HCT116 (cell line): Measurements from ENCODE around the gene RASSF5. TPM values are rescaled to one million over a fixed set of nuclear protein-coding genes. Genes with fewer than 3 reads are reported as not detected.

Experiments
- ATAC-seq: fragments of 200-7000 bp; cut with Tn5 transposase; 2 replicates; pipeline ENCODE4 v1.9.1; 2020; ENCODE audit warnings: mild to moderate bottlenecking, moderate library complexity
- BruUV-seq: library from RNA; stranded (reverse); fragments of 400-500 nt; replicated peaks from 2 replicates; lab custom pipeline; 2021; lab: Mats Ljungman, UMichigan
- CTCF ChIA-PET: fragments of 300-600 bp; sonication (Branson Sonifier 250); formaldehyde crosslinking; loops from one replicate; lab custom pipeline; 2021; ENCODE audit warnings: antibody characterized with exemption; lab: Charles Lee
- POLR2A ChIA-PET: fragments of 300-600, 350-600 bp; sonication (Branson Sonifier 250); formaldehyde crosslinking; loops from one replicate; lab custom pipeline; 2021; ENCODE audit warnings: antibody characterized with exemption; lab: Charles Lee
- RAD21 ChIA-PET, 2 experiments: fragments of 300-600 bp; sonication (Branson Sonifier 250); formaldehyde crosslinking; loops; one replicate each; lab custom pipeline; 2023; ENCODE audit warnings: low total read pairs in 2 of 2; ENCODE audit not compliant: uncharacterized antibody in 2 of 2, unreplicated experiment in 2 of 2, low non-redundant PET in 1 of 2; lab: Charles Lee
- DNase-seq: peaks from one replicate; pipeline ENCODE4 v3.0.0-alpha.2; 2010; ENCODE audit warnings: low read depth, low spot score
- H2AFZ ChIP-seq: fragments of 200-600 bp; shearing (Covaris generic), sonication (generic); 2 replicates; pipeline ENCODE4 v1.6.1; 2017; ENCODE audit warnings: low read depth, mixed run types, mixed read lengths, antibody characterized with exemption, low read length; ENCODE audit not compliant: poor library complexity, severe bottlenecking
- H3K27ac ChIP-seq: 2 replicates; pipeline ENCODE4 v1.5.1; 2012; ENCODE audit warnings: low read depth, low read length
- H3K27me3 ChIP-seq: fragments of 200-600 bp; sonication (generic); 2 replicates; pipeline ENCODE4 v1.6.1; 2016; ENCODE audit warnings: mixed run types, low read length, mixed read lengths; ENCODE audit not compliant: insufficient read depth
- H3K36me3 ChIP-seq, 2 experiments: fragments of 200-500 bp in 1 of 2; fragments of 200-600 bp in 1 of 2; sonication (Bioruptor generic) in 1 of 2; sonication (generic) in 1 of 2; 2 replicates each; pipeline versions ENCODE4 v1.5.1 to v1.6.1; 2014 to 2016; ENCODE audit warnings: low read length in 2 of 2, inconsistent platforms in 1 of 2, mixed read lengths in 1 of 2, mixed run types in 1 of 2; ENCODE audit not compliant: insufficient read depth in 2 of 2, control insufficient read depth in 1 of 2
- H3K4me1 ChIP-seq, 2 experiments: fragments of 200-600 bp in 1 of 2; sonication (generic) in 1 of 2; 2 replicates each; pipeline versions ENCODE4 v1.5.1 to v1.6.1; 2012 to 2017; ENCODE audit warnings: low read length in 2 of 2, inconsistent platforms in 1 of 2, mild to moderate bottlenecking in 1 of 2, mixed read lengths in 1 of 2, mixed run types in 1 of 2, moderate library complexity in 1 of 2; ENCODE audit not compliant: insufficient read depth in 2 of 2, control insufficient read depth in 1 of 2
- H3K4me2 ChIP-seq: fragments of 200-600 bp; sonication (generic); 2 replicates; pipeline ENCODE4 v1.6.1; 2017; ENCODE audit warnings: mixed run types, low read length, mixed read lengths
- H3K4me3 ChIP-seq, 2 experiments: fragments of 200-600 bp in 1 of 2; sonication (generic) in 1 of 2; replicated peaks in 1 of 2; 2 replicates each; pipeline ENCODE4 v1.5.1; 2011 to 2016; ENCODE audit warnings: low read length in 2 of 2, control low read depth in 1 of 2, low read depth in 1 of 2, mild to moderate bottlenecking in 1 of 2, mixed read lengths in 1 of 2, mixed run types in 1 of 2
- H3K79me2 ChIP-seq: fragments of 200-600 bp; sonication (generic); 2 replicates; pipeline ENCODE4 v1.6.1; 2017; ENCODE audit warnings: mild to moderate bottlenecking, mixed run types, low read length, moderate library complexity, mixed read lengths; ENCODE audit not compliant: insufficient read depth
- H3K9ac ChIP-seq: fragments of 200-600 bp; sonication (generic); 2 replicates; pipeline ENCODE4 v1.6.1; 2016; ENCODE audit warnings: low read length, mixed read lengths
- H3K9me2 ChIP-seq: fragments of 200-600 bp; sonication (generic), shearing (Covaris generic); 2 replicates; pipeline ENCODE4 v1.6.1; 2017; ENCODE audit warnings: mixed run types, mild to moderate bottlenecking, moderate library complexity; ENCODE audit not compliant: insufficient read depth
- H3K9me3 ChIP-seq, 2 experiments: fragments of 200-500 bp in 1 of 2; fragments of 200-600 bp in 1 of 2; sonication (Bioruptor generic) in 1 of 2; sonication (generic) in 1 of 2; 2 replicates each; pipeline ENCODE4 v1.6.1; 2014 to 2017; ENCODE audit warnings: low read length in 2 of 2, mixed read lengths in 2 of 2, inconsistent platforms in 1 of 2, low read depth in 1 of 2, mild to moderate bottlenecking in 1 of 2, mixed run types in 1 of 2, moderate library complexity in 1 of 2; ENCODE audit not compliant: control insufficient read depth in 1 of 2, insufficient read depth in 1 of 2
- H4K20me1 ChIP-seq: fragments of 200-600 bp; sonication (generic), shearing (Covaris generic); 2 replicates; pipeline ENCODE4 v1.6.1; 2017; ENCODE audit warnings: mixed run types, mild to moderate bottlenecking, moderate library complexity; ENCODE audit not compliant: insufficient read depth
- CEBPB ChIP-seq: IDR thresholded peaks from 2 replicates; pipeline ENCODE4 v1.6.1; 2012; ENCODE audit warnings: low read depth
- RAD21 ChIP-seq: IDR thresholded peaks from 2 replicates; pipeline ENCODE4 v1.6.1; 2012; ENCODE audit warnings: low read depth, mild to moderate bottlenecking
- SIN3A ChIP-seq: IDR thresholded peaks from 2 replicates; pipeline ENCODE4 v1.6.1; 2012; ENCODE audit warnings: low read depth
- ZFX ChIP-seq: fragments of 450-650 bp; IDR thresholded peaks from 2 replicates; pipeline ENCODE4 v1.6.1; 2017
- ZNF274 ChIP-seq: fragments of 200-500 bp; sonication (Bioruptor generic); IDR thresholded peaks from 2 replicates; pipeline ENCODE4 v1.6.1; 2014; ENCODE audit warnings: mild to moderate bottlenecking, low read depth, low read length, inconsistent platforms
- intact Hi-C: fragments of 100-400 bp; cut with micrococcal nuclease; formaldehyde crosslinking; loops from 2 replicates; pipeline ENCODE4 v1.10.0; 2022
- total RNA-seq: library from RNA; stranded (reverse); gene quantifications from one replicate; pipeline ENCODE4 v1.2.1, GENCODE V29; 2021; ENCODE audit not compliant: unreplicated experiment
- TF ChIP-seq, protein P1 (sequence below): IDR thresholded peaks from 2 replicates; pipeline ENCODE4 v1.6.1; 2012
- TF ChIP-seq, protein P2 (sequence below), 3 experiments: fragments of 200-600 bp in 1 of 3; sonication (generic) in 1 of 3; IDR thresholded peaks in 2 of 3; conservative IDR thresholded peaks in 1 of 3; 2 replicates each; pipeline ENCODE4 v1.5.1; 2012 to 2017; ENCODE audit warnings: low read depth in 2 of 3, low read length in 2 of 3, antibody characterized with exemption in 1 of 3, borderline replicate concordance in 1 of 3, control low read depth in 1 of 3, mild to moderate bottlenecking in 1 of 3, mixed read lengths in 1 of 3, mixed run types in 1 of 3, moderate library complexity in 1 of 3; ENCODE audit not compliant: insufficient read depth in 1 of 3

Gene RASSF5
- total RNA-seq, 1 experiment from 2014 or later = 5.4 TPM

DNA sequence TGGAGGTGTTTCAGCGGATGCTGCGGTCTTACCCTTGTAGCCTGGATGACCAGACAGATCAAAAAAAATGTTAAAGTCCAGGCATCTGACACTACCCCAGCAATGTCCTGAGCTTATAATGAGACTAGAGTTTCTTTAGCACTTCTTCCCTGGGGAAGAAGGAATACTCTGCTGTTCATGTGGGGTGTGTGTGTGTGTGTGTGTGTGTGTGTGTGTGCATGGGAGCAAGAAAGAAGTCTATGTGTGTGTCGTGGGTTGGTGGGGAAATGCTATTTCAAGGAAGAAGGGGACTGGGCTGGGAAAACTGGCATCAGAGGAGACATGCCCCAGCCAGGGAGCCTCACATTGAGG lies 3.0 kb upstream of the RASSF5 start:
- ChIA-PET POLR2A (no interaction called here), CTCF (interaction anchor here (1.2 to 1.3 kb wide), 3 partner anchors 14 to 131 kb away, joined by 3 to 8 read pairs (median 4); partner anchors contain the start of gene DYRK3), RAD21 (interaction anchor here (0.6 to 0.9 kb wide), 2 partner anchors 12 to 160 kb away, joined by 3 read pairs; no protein-coding TSS in a partner anchor)
- Histone ChIP-seq H3K9me3 (no peaks in the 10 kb centered on the region), H2AFZ (peak overlapping the region; percentile 36), H3K9ac (peak overlapping the region; percentile 28), H3K79me2 (no peaks in the 10 kb centered on the region), H3K36me3 (no peaks in the 10 kb centered on the region), H4K20me1 (no peaks in the 10 kb centered on the region), H3K4me3 (peak overlapping the region in 1 of 2 experiments; percentile 28; a peak in 2 of 4 replicates), H3K4me2 (peak overlapping the region; percentile 76), H3K9me2 (no peaks in the 10 kb centered on the region), H3K27ac (no peak overlapping the region), H3K27me3 (no peaks in the 10 kb centered on the region), H3K4me1 (peaks cover 42 to 79% of the 10 kb centered on the region in 2 experiments)
- ATAC-seq (0 out of 2 replicates have a peak, but pooled peaks have one; percentile 1), DNase-seq (no peak)
- intact Hi-C loops = no loop called here
- BruUV-seq = no TSS peak
- TF ChIP-seq RAD21 = no peak
- TF ChIP-seq ZFX = no peak
- no peak for TF ChIP-seq SIN3A
- TF ChIP-seq ZNF274 = no peak
- TF ChIP-seq, protein P1, sequence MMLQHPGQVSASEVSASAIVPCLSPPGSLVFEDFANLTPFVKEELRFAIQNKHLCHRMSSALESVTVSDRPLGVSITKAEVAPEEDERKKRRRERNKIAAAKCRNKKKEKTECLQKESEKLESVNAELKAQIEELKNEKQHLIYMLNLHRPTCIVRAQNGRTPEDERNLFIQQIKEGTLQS = no peak
- TF ChIP-seq CEBPB = no peak

DNA sequence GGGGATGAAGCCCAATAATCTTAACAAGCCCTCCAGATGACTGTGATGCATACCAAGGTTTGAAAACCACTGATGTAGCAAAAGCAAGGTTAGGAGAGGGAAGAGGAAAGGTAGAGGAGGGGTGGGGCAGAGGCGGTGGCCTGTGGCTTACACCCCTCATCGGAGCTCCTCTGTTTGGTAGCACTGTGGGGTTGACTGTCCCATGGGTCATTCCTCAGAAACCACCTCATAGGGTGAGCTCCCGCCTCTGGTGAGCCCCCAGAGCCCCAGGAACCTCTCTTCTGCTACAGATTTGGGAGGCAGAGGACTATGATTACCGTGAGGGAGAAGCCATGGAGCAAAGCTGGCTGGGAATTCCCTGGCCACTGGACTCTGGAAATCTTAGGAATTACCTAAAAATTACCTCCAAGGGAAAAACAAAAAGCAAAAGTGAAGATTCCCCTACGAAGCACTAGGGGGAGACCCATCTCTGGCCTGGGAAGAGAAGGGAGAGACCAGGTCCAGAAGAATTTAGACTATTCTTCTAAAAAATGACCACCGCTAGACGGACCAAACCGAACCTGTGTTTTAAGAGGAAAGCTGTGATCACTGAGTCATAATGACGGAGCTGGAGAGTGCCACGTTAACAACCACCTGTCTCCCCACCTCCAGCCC lies 1.5 kb upstream of the RASSF5 start:
- H3K9me2 ChIP-seq = no peaks in the 10 kb centered on the region
- no peak overlapping the region for H3K4me3 ChIP-seq
- H4K20me1 ChIP-seq = no peaks in the 10 kb centered on the region
- TF ChIP-seq, protein P2, sequence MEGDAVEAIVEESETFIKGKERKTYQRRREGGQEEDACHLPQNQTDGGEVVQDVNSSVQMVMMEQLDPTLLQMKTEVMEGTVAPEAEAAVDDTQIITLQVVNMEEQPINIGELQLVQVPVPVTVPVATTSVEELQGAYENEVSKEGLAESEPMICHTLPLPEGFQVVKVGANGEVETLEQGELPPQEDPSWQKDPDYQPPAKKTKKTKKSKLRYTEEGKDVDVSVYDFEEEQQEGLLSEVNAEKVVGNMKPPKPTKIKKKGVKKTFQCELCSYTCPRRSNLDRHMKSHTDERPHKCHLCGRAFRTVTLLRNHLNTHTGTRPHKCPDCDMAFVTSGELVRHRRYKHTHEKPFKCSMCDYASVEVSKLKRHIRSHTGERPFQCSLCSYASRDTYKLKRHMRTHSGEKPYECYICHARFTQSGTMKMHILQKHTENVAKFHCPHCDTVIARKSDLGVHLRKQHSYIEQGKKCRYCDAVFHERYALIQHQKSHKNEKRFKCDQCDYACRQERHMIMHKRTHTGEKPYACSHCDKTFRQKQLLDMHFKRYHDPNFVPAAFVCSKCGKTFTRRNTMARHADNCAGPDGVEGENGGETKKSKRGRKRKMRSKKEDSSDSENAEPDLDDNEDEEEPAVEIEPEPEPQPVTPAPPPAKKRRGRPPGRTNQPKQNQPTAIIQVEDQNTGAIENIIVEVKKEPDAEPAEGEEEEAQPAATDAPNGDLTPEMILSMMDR (IDR thresholded peaks at IDR 0.05 in 2 of 3, conservative IDR thresholded peaks at IDR 0.05 in 1 of 3; ENCODE audit: borderline replicate concordance in 1 of 3, insufficient read depth in 1 of 3, low read depth in 2 of 3, low read length in 2 of 3) = peak in 2 of 3 experiments; percentile 61 to 68; a peak in 5 of 6 replicates
- TF ChIP-seq CEBPB (no peak), RAD21 (peak; percentile 66)
- TF ChIP-seq, all 23 proteins: peak for 2
- ATAC-seq = no peak
- no peaks in the 10 kb centered on the region for H3K27me3 ChIP-seq
- peak overlapping the region; percentile 32 for H2AFZ ChIP-seq
- RAD21 ChIA-PET = no interaction called here
- DNase-seq = no peak
- H3K4me2 ChIP-seq = no peak overlapping the region
- H3K27ac ChIP-seq = no peak overlapping the region
- POLR2A ChIA-PET = no interaction called here
- intact Hi-C loops = no loop called here
- no peaks in the 10 kb centered on the region for H3K79me2 ChIP-seq
- CTCF ChIA-PET = interaction anchor here (0.8 kb wide), 1 partner anchor 11 kb away, joined by 3 read pairs; no protein-coding TSS in a partner anchor
- H3K36me3 ChIP-seq = no peaks in the 10 kb centered on the region
- no TSS peak for BruUV-seq
- peaks cover 31 to 67% of the 10 kb centered on the region in 2 experiments for H3K4me1 ChIP-seq
- no peaks in the 10 kb centered on the region for H3K9me3 ChIP-seq
- no peak overlapping the region for H3K9ac ChIP-seq
